GM12875 (cell line): ENCODE data around the gene KIAA2012.
A peak's percentile ranks its signal among the peaks of the same experiment; 100 is the strongest.

Experiments used
- H3K4me3 ChIP-seq: one replicate; pipeline ENCODE4 v1.5.1; 2011; ENCODE audit warnings: low read depth, low read length, control low read depth
- CTCF ChIP-seq: IDR thresholded peaks from 2 replicates; pipeline ENCODE4 v1.5.1; 2011; ENCODE audit warnings: low read depth, mild to moderate bottlenecking, control low read depth, inconsistent platforms, low read length, moderate library complexity, borderline replicate concordance; ENCODE audit not compliant: insufficient read depth

The KIAA2012 gene

GRCh38 chr2:202054679-202055078 lies 18.4 kb upstream of the KIAA2012 start:
- TF ChIP-seq CTCF = no peak

GRCh38 chr2:202056611-202057010 lies 16.4 kb upstream of the KIAA2012 start:
- TF ChIP-seq CTCF = no peak
- H3K4me3 ChIP-seq = no peak overlapping the region

More at GRCh38 chr2:202054679-202055078, 18.4 kb upstream of the KIAA2012 start:
- no peak overlapping the region for H3K4me3 ChIP-seq

- no peak overlapping the region for H3K4me3 ChIP-seq
- peak; percentile 32; the same call in 1 of the 2 replicates for TF ChIP-seq CTCF
These were observed 12.8 kb upstream of the KIAA2012 start for GRCh38 chr2:202060218-202060617.

GRCh38 chr2:202061695-202062094 lies 11.4 kb upstream of the KIAA2012 start:
- no peak overlapping the region for H3K4me3 ChIP-seq
- no peak for TF ChIP-seq CTCF

- no peak for TF ChIP-seq CTCF
- H3K4me3 ChIP-seq = no peak overlapping the region
These were observed 8.7 kb upstream of the KIAA2012 start for GRCh38 chr2:202064171-202064880.

GRCh38 chr2:202064881-202065230 lies 8.2 kb upstream of the KIAA2012 start:
- TF ChIP-seq CTCF = no peak

GRCh38 chr2:202065876-202066275 lies 7.2 kb upstream of the KIAA2012 start:
- H3K4me3 ChIP-seq = no peak overlapping the region
- TF ChIP-seq CTCF = no peak

More at GRCh38 chr2:202064881-202065230, 8.2 kb upstream of the KIAA2012 start:
- H3K4me3 ChIP-seq = no peak overlapping the region
